Measurements from ENCODE around the gene MT3.

MT3 gene

DNA sequence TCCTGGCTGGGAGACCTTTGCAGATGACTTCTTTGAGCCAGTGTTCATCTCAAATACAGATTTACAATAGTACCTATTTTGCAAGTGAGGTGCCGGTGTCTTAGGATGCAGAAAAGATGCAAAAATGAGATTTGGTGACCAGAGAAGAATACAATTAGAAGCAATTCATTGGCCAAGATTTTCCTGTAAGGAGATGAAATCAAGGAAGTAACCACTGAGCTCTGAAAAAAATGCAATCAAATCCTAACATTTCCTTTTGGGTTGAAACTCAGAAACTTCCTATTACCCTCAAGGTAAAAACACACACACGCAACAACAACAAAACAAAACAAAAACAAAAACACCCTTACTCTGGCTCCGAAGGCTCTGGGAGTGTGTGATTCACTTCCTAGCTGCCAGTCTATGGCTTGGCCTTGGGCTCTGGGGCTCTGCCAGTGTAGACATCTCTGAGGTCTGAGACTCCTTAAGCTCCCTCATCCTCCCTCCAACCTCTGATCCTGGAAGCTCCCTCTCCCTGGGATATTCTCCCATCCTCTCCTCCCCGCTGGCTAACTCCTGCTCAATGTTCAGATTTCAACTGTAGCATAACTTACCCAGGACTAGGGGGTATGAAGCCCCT, 41.3 kb upstream of the MT3 start:
- no peak for ATAC-seq
- TF ChIP-seq CREB5 (CRISPR knock-in tag; IDR thresholded peaks at IDR 0.05; ENCODE audit: low read depth), result no peak
- TF ChIP-seq PPARA (CRISPR knock-in tag; IDR thresholded peaks at IDR 0.05; ENCODE audit: borderline replicate concordance), result no peak
- no peak for TF ChIP-seq ARNTL (CRISPR knock-in tag; IDR thresholded peaks at IDR 0.05; ENCODE audit: borderline replicate concordance, low read depth)
- no peak for TF ChIP-seq OSR1 (CRISPR knock-in tag; IDR thresholded peaks at IDR 0.05)
- TF ChIP-seq, protein P1, sequence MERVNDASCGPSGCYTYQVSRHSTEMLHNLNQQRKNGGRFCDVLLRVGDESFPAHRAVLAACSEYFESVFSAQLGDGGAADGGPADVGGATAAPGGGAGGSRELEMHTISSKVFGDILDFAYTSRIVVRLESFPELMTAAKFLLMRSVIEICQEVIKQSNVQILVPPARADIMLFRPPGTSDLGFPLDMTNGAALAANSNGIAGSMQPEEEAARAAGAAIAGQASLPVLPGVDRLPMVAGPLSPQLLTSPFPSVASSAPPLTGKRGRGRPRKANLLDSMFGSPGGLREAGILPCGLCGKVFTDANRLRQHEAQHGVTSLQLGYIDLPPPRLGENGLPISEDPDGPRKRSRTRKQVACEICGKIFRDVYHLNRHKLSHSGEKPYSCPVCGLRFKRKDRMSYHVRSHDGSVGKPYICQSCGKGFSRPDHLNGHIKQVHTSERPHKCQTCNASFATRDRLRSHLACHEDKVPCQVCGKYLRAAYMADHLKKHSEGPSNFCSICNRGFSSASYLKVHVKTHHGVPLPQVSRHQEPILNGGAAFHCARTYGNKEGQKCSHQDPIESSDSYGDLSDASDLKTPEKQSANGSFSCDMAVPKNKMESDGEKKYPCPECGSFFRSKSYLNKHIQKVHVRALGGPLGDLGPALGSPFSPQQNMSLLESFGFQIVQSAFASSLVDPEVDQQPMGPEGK (CRISPR knock-in tag; IDR thresholded peaks at IDR 0.05; ENCODE audit: borderline replicate concordance), result no peak
- no peak for TF ChIP-seq ZC3H10 (CRISPR knock-in tag; IDR thresholded peaks at IDR 0.05)
- TF ChIP-seq ESRRG (CRISPR knock-in tag; IDR thresholded peaks at IDR 0.05), result no peak
- no peak for TF ChIP-seq CSDC2 (CRISPR knock-in tag; IDR thresholded peaks at IDR 0.05)
- no peak for TF ChIP-seq TOX (CRISPR knock-in tag; IDR thresholded peaks at IDR 0.05; ENCODE audit: borderline replicate concordance)
- TF ChIP-seq SNAI2 (CRISPR knock-in tag; IDR thresholded peaks at IDR 0.05), result no peak
- TF ChIP-seq ZFP30 (CRISPR knock-in tag; IDR thresholded peaks at IDR 0.05), result no peak
- TF ChIP-seq ZNF565 (CRISPR knock-in tag; conservative IDR thresholded peaks at IDR 0.05; ENCODE audit: low read depth), result no peak
- no peak for TF ChIP-seq TCF4 (CRISPR knock-in tag; IDR thresholded peaks at IDR 0.05; ENCODE audit: borderline replicate concordance)
- TF ChIP-seq ZNF8 (CRISPR knock-in tag; IDR thresholded peaks at IDR 0.05), result no peak
- TF ChIP-seq ZFP3 (CRISPR knock-in tag; IDR thresholded peaks at IDR 0.05), result no peak
- TF ChIP-seq, protein P2, sequence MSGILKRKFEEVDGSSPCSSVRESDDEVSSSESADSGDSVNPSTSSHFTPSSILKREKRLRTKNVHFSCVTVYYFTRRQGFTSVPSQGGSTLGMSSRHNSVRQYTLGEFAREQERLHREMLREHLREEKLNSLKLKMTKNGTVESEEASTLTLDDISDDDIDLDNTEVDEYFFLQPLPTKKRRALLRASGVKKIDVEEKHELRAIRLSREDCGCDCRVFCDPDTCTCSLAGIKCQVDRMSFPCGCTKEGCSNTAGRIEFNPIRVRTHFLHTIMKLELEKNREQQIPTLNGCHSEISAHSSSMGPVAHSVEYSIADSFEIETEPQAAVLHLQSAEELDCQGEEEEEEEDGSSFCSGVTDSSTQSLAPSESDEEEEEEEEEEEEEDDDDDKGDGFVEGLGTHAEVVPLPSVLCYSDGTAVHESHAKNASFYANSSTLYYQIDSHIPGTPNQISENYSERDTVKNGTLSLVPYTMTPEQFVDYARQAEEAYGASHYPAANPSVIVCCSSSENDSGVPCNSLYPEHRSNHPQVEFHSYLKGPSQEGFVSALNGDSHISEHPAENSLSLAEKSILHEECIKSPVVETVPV (CRISPR knock-in tag; IDR thresholded peaks at IDR 0.05), result no peak

GRCh38 chr16:56549161-56549560, 40.2 kb upstream of the MT3 start:
- TF ChIP-seq RARB (CRISPR knock-in tag; IDR thresholded peaks at IDR 0.05) (no peak), ZFP3 (CRISPR knock-in tag; IDR thresholded peaks at IDR 0.05) (no peak), ZFP30 (CRISPR knock-in tag; IDR thresholded peaks at IDR 0.05) (no peak), ZNF565 (CRISPR knock-in tag; conservative IDR thresholded peaks at IDR 0.05; ENCODE audit: low read depth) (no peak), ZC3H10 (CRISPR knock-in tag; IDR thresholded peaks at IDR 0.05) (no peak), ZNF70 (CRISPR knock-in tag; IDR thresholded peaks at IDR 0.05) (no peak), PPARA (CRISPR knock-in tag; IDR thresholded peaks at IDR 0.05; ENCODE audit: borderline replicate concordance) (no peak), TCF4 (CRISPR knock-in tag; IDR thresholded peaks at IDR 0.05; ENCODE audit: borderline replicate concordance) (no peak), TOX (CRISPR knock-in tag; IDR thresholded peaks at IDR 0.05; ENCODE audit: borderline replicate concordance) (no peak), SNAI2 (CRISPR knock-in tag; IDR thresholded peaks at IDR 0.05) (no peak), ARNTL (CRISPR knock-in tag; IDR thresholded peaks at IDR 0.05; ENCODE audit: borderline replicate concordance, low read depth) (no peak), BACH2 (CRISPR knock-in tag; IDR thresholded peaks at IDR 0.05; ENCODE audit: borderline replicate concordance) (no peak), ZNF8 (CRISPR knock-in tag; IDR thresholded peaks at IDR 0.05) (no peak), TSHZ2 (CRISPR knock-in tag; IDR thresholded peaks at IDR 0.05) (no peak), GLIS3 (CRISPR knock-in tag; IDR thresholded peaks at IDR 0.05) (no peak), ISL1 (CRISPR knock-in tag; IDR thresholded peaks at IDR 0.05) (no peak), ESRRG (CRISPR knock-in tag; IDR thresholded peaks at IDR 0.05) (no peak)
- TF ChIP-seq, protein P2 (CRISPR knock-in tag; IDR thresholded peaks at IDR 0.05), result no peak
- TF ChIP-seq, protein P3, sequence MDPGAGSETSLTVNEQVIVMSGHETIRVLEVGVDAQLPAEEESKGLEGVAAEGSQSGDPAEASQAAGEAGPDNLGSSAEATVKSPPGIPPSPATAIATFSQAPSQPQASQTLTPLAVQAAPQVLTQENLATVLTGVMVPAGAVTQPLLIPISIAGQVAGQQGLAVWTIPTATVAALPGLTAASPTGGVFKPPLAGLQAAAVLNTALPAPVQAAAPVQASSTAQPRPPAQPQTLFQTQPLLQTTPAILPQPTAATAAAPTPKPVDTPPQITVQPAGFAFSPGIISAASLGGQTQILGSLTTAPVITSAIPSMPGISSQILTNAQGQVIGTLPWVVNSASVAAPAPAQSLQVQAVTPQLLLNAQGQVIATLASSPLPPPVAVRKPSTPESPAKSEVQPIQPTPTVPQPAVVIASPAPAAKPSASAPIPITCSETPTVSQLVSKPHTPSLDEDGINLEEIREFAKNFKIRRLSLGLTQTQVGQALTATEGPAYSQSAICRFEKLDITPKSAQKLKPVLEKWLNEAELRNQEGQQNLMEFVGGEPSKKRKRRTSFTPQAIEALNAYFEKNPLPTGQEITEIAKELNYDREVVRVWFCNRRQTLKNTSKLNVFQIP (CRISPR knock-in tag; IDR thresholded peaks at IDR 0.05; ENCODE audit: borderline replicate concordance, low read depth), result no peak
- ATAC-seq, result no peak

Data from SK-N-SH treated with all-trans-retinoic acid at 6 μM for 48 hours (cell line).